Activated T-helper 1 cell treated with anti-CD3 and anti-CD28 coated beads, Interleukin-2, amount 50 U/mL, for 16 hours (primary cell): ENCODE measurements around the gene PKP1.

Experiments used
- DNase-seq, 2 donors: peaks; one replicate each; pipeline ENCODE4 v3.0.0-alpha.2; 2020; ENCODE audit warnings: low read depth in 1 of 2, low spot score in 1 of 2

Gene PKP1

GRCh38 chr1:201327687-201328240 is 44.5 kb downstream of the PKP1 start:
- DNase-seq, result no peak

DNA sequence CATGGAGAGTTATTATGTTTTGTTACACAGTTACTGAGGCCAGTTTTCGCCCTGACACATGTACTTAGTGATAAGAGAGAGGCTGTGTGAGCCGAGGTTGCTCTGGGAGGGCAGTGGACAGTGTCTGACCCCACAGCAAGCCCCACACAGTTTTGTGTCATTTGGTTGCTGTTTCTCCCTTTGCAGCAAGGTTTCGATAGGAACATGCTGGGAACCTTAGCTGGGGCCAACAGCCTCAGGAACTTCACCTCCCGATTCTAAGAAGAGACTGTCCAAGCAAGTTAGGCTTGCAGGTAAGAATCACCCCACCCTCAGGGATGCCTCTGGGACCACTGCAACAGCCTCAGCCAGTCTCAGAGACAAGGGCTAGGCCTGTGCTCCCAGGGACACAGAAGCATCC is 45.3 kb downstream of the PKP1 start:
- DNase-seq, result no peak

- no peak for DNase-seq
Measured at GRCh38 chr1:201329286-201329685, 46.0 kb downstream of the PKP1 start.

DNA sequence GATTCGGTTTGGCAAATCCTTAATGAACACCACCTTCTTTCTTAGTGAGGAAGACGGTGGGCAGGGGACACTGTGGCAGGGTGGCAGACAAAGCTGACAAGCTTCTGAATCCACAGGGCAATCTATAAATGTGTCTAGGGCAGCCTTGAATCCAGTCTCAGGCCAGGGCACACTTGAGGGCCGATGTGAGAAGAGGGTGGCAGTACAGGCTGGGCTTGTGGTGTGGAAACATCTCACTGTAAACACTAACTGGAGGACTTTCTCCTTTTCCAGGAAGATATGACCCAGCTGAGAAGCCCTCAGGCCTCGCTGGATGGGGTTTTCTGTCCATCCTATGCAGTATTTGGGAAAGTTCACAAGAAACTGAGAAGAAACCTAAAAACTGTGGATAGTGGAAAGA is 46.5 kb downstream of the PKP1 start:
- DNase-seq, result no peak

- no peak for DNase-seq
Measured at GRCh38 chr1:201330541-201330940, 47.2 kb downstream of the PKP1 start.

- no peak for DNase-seq
Measured at GRCh38 chr1:201331166-201331565, 47.9 kb downstream of the PKP1 start.

DNA sequence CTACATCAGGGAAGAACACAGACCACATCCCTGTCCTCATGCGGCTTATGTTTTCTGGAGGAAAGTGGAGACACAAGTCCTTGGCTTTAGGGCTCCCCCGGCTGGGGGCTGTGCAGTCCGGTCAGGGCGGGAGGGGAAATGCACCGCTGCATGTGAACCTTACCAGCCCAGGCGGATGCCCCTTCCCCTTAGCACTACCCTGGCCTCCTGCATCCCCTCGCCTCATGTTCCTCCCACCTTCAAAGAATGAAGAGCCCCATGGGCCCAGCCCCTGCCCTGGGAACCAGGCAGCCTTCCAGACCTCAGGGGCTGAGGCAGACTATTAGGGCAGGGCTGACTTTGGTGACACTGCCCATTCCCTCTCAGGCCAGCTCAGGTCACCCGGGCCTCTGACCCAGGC is 48.7 kb downstream of the PKP1 start:
- DNase-seq, result no peak

DNA sequence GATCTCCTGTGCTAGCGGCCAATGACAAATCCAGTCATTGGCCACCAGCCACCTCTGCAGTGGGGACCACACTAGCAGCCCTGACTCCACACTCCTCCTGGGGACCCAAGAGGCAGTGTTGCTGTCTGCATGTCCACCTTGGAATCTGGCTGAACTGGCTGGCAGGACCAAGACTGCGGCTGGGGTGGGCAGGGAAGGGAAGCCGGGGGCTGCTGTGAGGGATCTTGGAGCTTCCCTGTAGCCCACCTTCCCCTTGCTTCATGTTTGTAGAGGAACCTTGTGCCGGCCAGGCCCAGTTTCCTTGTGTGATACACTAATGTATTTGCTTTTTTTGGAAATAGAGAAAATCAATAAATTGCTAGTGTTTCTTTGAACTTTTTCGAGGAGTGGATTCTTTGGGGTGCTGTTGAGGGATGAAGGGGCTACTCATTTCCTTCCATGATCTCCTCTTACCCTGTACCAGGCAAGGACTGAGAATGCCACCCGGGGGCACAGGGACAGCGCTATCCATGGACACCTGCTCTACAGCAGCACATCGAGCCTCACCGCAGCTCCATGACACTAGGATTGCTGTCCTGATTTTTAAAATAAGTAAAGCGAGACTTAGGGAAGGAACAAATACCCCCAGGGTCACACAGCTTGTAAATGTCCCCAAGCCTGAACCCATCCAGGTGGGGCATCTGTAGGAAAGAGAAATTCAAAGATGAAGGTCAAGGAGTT is 49.5 kb downstream of the PKP1 start:
- no peak for DNase-seq

- no peak for DNase-seq
Measured at GRCh38 chr1:201334325-201335173, 51.2 kb downstream of the PKP1 start.

- DNase-seq, result no peak
Measured at GRCh38 chr1:201335174-201335870, 52.0 kb downstream of the PKP1 start.

DNA sequence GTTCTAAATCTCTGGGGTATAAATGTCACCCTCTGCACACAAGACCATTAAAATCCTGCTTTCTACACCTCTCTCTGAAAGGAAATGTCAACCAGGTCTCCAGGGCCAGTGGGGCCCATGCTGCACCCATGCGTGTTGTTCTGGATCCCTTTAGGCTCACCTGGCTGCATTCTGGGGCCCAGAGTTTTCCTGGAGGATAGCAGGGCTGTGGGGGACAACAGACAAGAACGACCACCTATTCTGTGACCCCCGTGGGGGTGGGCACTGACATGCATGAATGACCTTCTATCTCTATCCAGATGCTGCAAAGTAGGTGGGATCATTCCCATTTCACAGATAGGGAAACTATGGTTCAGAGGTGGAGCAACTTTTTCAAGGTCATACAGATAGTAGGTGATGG is 52.6 kb downstream of the PKP1 start:
- DNase-seq, result no peak

GRCh38 chr1:201336711-201337450 is 53.6 kb downstream of the PKP1 start:
- DNase-seq, result no peak

- DNase-seq, result no peak
Measured at GRCh38 chr1:201341377-201341776, 58.1 kb downstream of the PKP1 start.

DNA sequence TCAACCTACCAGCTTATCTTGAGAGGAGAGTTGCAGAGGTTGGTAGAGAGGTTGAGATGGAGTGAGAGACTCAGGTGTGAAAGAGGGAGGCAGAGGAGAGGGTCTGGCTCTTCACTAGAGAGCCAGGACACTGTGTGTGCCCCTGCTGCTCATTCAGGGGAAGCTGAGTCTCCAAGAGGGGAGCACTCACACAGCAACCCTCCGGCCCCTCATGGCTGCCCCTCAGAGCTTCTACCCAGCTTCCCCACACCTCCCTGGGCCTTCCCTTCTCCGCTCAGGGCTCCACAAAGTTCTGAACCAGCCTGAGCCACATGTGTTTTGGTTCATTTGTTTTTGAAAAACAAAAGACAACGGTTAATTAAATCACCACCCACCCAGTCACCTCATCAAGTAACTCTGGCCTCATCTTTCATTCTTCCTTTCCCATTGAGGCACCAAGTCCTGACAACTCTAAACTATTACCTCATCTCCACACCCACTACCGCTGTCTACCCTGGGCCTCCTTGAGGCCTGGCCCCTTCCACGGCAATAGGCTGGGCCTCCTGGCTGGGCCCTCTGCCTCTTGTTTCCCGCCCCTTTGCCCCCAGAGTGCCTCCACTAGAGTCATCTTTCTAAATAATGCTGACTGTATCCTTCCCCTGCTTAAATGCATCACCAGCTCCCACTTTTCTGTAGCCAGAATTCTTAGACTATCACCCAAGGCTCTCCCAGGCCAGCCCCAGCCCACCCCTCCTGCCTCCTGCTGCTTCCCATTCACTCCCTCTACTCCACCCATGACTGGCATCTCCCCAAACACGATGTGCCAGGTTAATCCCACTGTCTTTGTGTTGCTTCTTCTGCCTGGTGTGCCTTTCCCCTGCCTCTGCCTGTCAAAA is 61.1 kb downstream of the PKP1 start:
- DNase-seq, result no peak

GRCh38 chr1:201345081-201345355 is 61.7 kb downstream of the PKP1 start:
- DNase-seq, result no peak

- DNase-seq, result no peak
Measured at GRCh38 chr1:201346337-201346939, 63.1 kb downstream of the PKP1 start.

- no peak for DNase-seq
Measured at GRCh38 chr1:201346987-201347386, 63.7 kb downstream of the PKP1 start.

DNA sequence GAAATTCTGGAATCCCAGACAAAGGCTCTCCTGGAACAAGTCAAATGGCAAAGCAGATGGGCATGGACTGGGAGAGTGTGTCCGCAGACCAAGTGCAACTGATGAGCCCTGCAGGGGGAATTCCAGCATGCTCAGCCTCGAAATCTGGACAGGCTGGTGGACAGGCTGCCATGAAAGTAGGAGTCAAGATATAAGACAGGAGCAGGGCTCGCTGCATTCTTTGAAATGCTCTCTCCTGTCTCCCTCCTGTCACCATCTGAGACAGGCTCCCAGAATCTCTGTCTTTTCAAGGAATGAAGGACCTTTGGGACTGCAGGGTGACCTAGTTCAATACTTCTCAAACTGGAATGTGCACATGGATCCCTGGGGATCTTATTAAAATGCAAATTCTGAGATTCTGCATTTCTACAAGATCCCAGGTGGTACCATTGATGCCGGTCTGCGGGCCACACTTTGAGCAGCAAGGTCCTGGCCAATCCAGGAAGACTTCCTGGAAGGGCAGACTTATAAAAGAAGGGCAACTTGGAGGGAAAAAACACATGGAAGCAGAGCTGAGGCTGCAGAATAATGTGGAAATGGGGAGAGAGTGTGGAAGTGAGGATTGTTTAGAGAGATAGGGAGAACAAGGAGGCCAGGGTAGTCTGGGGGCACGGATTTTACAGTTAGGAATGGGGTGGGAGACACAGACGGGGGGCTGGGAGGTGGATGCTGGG is 64.3 kb downstream of the PKP1 start:
- no peak for DNase-seq

DNA sequence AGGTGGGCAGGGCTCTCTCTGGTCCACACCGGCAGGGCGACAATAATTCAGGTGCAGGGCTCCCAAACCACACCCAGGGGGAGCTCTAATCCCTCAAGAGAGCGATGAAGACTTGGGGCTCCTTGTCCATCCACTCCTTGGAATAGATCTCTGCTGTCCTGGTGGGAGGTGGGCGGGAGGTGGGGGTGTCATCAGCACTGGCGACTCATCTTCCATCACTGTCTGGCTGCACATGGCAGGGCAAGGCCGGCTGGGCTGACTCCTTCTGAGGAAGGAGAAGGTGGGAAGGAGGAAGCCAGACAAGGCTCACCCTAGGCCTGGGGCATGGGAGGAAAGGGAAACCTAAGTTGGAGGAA is 64.9 kb downstream of the PKP1 start:
- DNase-seq, result no peak
